ENCODE data around the gene CHPF2.
A peak's percentile ranks its signal among the peaks of the same experiment; 100 is the strongest.

The CHPF2 gene

GRCh38 chr7:151232091-151232916 is at the start of gene CHPF2:
Gene CHPF2, plus strand, starts transcription at chr7:151232483. Its CDS starts 1,529 bp downstream, at chr7:151234012.
- peak; percentile 41 for DNase-seq

GRCh38 chr7:151185762-151186639 is 46.3 kb upstream of the CHPF2 start:
- no peak for DNase-seq

GRCh38 chr7:151186640-151187408 is 45.5 kb upstream of the CHPF2 start, which contains the start of gene ASB10:
Gene ASB10, minus strand, starts transcription at chr7:151187250. Its CDS starts 120 bp downstream, at chr7:151187130.
- no peak for DNase-seq

- no peak for DNase-seq
Measured at GRCh38 chr7:151187409-151188251, 44.7 kb upstream of the CHPF2 start.

- no peak for DNase-seq
Measured at GRCh38 chr7:151188252-151188542, 44.1 kb upstream of the CHPF2 start.

GRCh38 chr7:151189038-151189437 is 43.2 kb upstream of the CHPF2 start:
- DNase-seq: no peak

- DNase-seq: no peak
Measured at GRCh38 chr7:151191544-151191943, 40.7 kb upstream of the CHPF2 start.

GRCh38 chr7:151192002-151192539 is 40.2 kb upstream of the CHPF2 start:
- DNase-seq: no peak

GRCh38 chr7:151193203-151193978 is 38.9 kb upstream of the CHPF2 start:
- DNase-seq: no peak

- no peak for DNase-seq
Measured at GRCh38 chr7:151194188-151194587, 38.1 kb upstream of the CHPF2 start.

- no peak for DNase-seq
Measured at GRCh38 chr7:151195616-151196450, 36.5 kb upstream of the CHPF2 start.

- no peak for DNase-seq
Measured at GRCh38 chr7:151197932-151198331, 34.4 kb upstream of the CHPF2 start.

GRCh38 chr7:151198945-151199848 is 33.1 kb upstream of the CHPF2 start:
- no peak for DNase-seq

GRCh38 chr7:151201344-151201743 is 30.9 kb upstream of the CHPF2 start:
- no peak for DNase-seq

GRCh38 chr7:151201751-151202150 is 30.5 kb upstream of the CHPF2 start:
- no peak for DNase-seq

GRCh38 chr7:151202836-151203235 is 29.4 kb upstream of the CHPF2 start:
- no peak for DNase-seq

GRCh38 chr7:151204383-151205032 is 27.8 kb upstream of the CHPF2 start:
- no peak for DNase-seq

- DNase-seq: no peak
Measured at GRCh38 chr7:151205730-151206129, 26.6 kb upstream of the CHPF2 start.

GRCh38 chr7:151206914-151207313 is 25.4 kb upstream of the CHPF2 start:
- no peak for DNase-seq
